Gastroesophageal sphincter (tissue), 3 donors: Measurements from ENCODE around the gene FGD5.

Experiments
- CTCF ChIP-seq, 4 experiments: fragments of 200-600 bp in 2 of 4; fragments of 450-650 bp in 2 of 4; sonication (generic) in 1 of 4; IDR thresholded peaks; one replicate each; pipeline ENCODE4 v1.5.1; 2017 to 2019; ENCODE audit warnings: antibody characterized with exemption in 4 of 4, mild to moderate bottlenecking in 2 of 4, moderate library complexity in 2 of 4
- POLR2AphosphoS5 ChIP-seq: sonication (generic); formaldehyde crosslinking; IDR thresholded peaks from one replicate; pipeline ENCODE4 v1.6.1; 2017; ENCODE audit warnings: antibody characterized with exemption

- TF ChIP-seq CTCF (IDR thresholded peaks at IDR 0.05), result no peak
- peak; percentile 34 for TF ChIP-seq POLR2AphosphoS5
Measured at GRCh38 chr3:14836049-14836468, 17.3 kb downstream of the FGD5 start.
